Keratinocyte (primary cell): ENCODE data around the gene PLCL1.

ENCODE experiments used
- CTCF ChIP-seq, 3 experiments: IDR thresholded peaks in 1 of 3; conservative IDR thresholded peaks in 1 of 3; optimal IDR thresholded peaks in 1 of 3; 2 replicates in 2 of 3; 3 replicates in 1 of 3; pipeline versions ENCODE3 to v1.5.1; 2011; ENCODE audit warnings: low read length in 3 of 3, mild to moderate bottlenecking in 3 of 3, moderate library complexity in 2 of 3, control low read depth in 1 of 3, inconsistent platforms in 1 of 3; ENCODE audit not compliant: insufficient read depth in 2 of 3; ENCODE audit errors: extremely low read depth in 1 of 3
- EZH2 ChIP-seq: IDR thresholded peaks from one replicate; pipeline ENCODE4 v1.6.1; 2012; ENCODE audit warnings: inconsistent platforms, mild to moderate bottlenecking, low read length, moderate library complexity

GRCh38 chr2:197779261-197779660 lies 25.1 kb upstream of the PLCL1 start:
- TF ChIP-seq EZH2, result no peak
- TF ChIP-seq CTCF (optimal IDR thresholded peaks at IDR 0.05 in 1 of 3, IDR thresholded peaks at IDR 0.05 in 1 of 3, conservative IDR thresholded peaks at IDR 0.05 in 1 of 3; ENCODE audit: extremely low read depth in 1 of 3, insufficient read depth in 2 of 3, low read length in 3 of 3), result no peak
